GM19193 (cell line): ENCODE measurements around the gene CHST15.

ENCODE experiments used
- POLR2A ChIP-seq: IDR thresholded peaks from 4 replicates; pipeline ENCODE4 v1.6.1; 2011; ENCODE audit not compliant: insufficient read depth, insufficient read length; ENCODE audit errors: extremely low read depth

CHST15 gene

GRCh38 chr10:124069341-124070264 lies 23.8 kb downstream of the CHST15 start:
- TF ChIP-seq POLR2A, result no peak

GRCh38 chr10:124068929-124069328 lies 24.5 kb downstream of the CHST15 start:
- TF ChIP-seq POLR2A, result no peak

DNA sequence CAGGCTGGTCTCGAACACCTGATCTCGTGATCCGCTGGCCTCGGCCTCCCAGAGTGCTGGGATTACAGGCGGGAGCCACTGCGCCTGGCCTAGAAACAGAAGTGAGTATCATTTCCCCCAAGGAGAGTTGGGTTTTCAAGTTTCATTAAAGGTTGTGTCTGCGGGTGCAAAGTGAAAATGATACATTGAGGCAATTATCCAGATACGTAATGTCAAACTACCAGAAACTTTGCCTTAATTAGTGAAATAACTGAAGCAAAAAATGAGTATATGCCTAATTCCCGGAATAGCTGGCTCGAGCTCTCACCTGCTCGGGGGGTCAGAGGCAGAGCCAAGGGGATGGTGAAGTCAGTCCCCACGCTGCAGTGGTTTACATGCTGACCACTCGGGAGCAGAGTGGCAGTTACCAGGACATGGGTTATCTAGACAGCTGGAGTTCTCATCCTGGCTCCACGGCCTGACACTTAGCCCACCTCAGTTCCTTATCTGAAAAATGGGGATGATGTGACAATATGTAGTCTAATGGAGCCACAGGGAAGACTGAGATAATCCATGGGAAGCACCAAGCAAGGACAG lies 25.5 kb downstream of the CHST15 start:
- no peak for TF ChIP-seq POLR2A

GRCh38 chr10:124066781-124067714 lies 26.4 kb downstream of the CHST15 start:
- no peak for TF ChIP-seq POLR2A

- TF ChIP-seq POLR2A, result no peak
Observed at GRCh38 chr10:124066126-124066700, 27.2 kb downstream of the CHST15 start.

DNA sequence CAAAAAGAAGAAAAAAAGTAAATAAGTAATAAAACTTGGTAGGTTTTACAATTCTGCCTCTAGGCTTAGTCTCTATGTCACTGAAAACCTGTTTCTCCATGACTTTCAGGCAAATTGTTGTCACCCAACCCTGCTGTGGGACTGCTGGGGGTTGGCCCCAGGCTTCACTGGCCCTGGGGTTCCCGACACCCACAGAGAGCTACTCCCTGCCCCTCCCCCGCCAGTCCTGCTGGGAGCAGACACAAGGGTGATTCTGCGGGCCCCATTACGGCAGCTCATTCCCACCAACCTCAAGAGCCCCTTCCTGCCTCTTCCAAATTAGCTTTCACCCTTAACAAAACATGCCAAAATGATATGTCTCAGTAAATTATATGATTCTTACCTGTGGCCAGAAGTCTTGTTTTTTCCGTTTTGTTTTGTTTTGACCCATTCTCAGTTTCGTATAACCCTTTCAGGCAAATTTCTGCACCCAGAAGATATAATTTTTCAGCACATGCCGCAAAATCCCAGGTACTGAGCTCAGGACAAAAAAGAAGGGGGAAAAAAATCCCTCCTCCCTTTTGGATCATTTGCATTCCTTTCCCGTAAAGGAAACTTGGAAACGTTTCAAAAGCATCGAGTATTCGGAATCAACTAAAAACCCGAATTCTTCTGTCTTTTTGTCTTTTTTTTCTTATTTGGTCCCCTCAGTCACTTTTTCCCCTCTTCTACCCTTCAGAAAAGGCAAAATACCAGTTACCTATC lies 27.8 kb downstream of the CHST15 start:
- no peak for TF ChIP-seq POLR2A

- no peak for TF ChIP-seq POLR2A
Observed at GRCh38 chr10:124064676-124065075, 28.7 kb downstream of the CHST15 start.

- TF ChIP-seq POLR2A, result no peak
Observed at GRCh38 chr10:124063750-124064603, 29.4 kb downstream of the CHST15 start.

- no peak for TF ChIP-seq POLR2A
Observed at GRCh38 chr10:124062390-124062789, 31.0 kb downstream of the CHST15 start.

- no peak for TF ChIP-seq POLR2A
Observed at GRCh38 chr10:124061030-124061429, 32.4 kb downstream of the CHST15 start.

- no peak for TF ChIP-seq POLR2A
Observed at GRCh38 chr10:124060148-124060720, 33.2 kb downstream of the CHST15 start.

- TF ChIP-seq POLR2A, result no peak
Observed at GRCh38 chr10:124059551-124059950, 33.8 kb downstream of the CHST15 start.
